MCF 10A (cell line): ENCODE data around the gene TOR4A. TPM values are rescaled to one million over a fixed set of nuclear protein-coding genes. Genes with fewer than 3 reads are reported as not detected.
A peak's percentile ranks its signal among the peaks of the same experiment; 100 is the strongest.

Source experiments
- BruUV-seq: library from RNA; stranded (reverse); fragments of 400-500 nt; replicated peaks from 2 replicates; lab custom pipeline; 2021; lab: Mats Ljungman, UMichigan
- CTCF ChIA-PET: fragments of 300-600 bp; sonication (Branson Sonifier 250); formaldehyde crosslinking; extraction: SDS; loops from one replicate; lab custom pipeline; 2021; ENCODE audit warnings: antibody characterized with exemption, inconsistent platforms; lab: Yijun Ruan, JAX
- POLR2A ChIA-PET: fragments of 300-600, 350-650 bp; sonication (Branson Sonifier 250); formaldehyde crosslinking; extraction: SDS; loops from one replicate; lab custom pipeline; 2020; ENCODE audit warnings: antibody characterized with exemption, inconsistent platforms; lab: Yijun Ruan, JAX
- DNase-seq: peaks from one replicate; pipeline ENCODE4 v3.0.0-alpha.2; 2018; ENCODE audit not compliant: unreplicated experiment
- H3K27ac Mint-ChIP-seq: one replicate; pipeline ENCODE4 v1.8.0; 2022; ENCODE audit warnings: mild to moderate bottlenecking, low read depth, mixed read lengths; ENCODE audit not compliant: unreplicated experiment
- H3K27me3 Mint-ChIP-seq: one replicate; pipeline ENCODE4 v1.8.0; 2022; ENCODE audit warnings: mixed read lengths; ENCODE audit not compliant: insufficient read depth, unreplicated experiment
- H3K36me3 Mint-ChIP-seq: one replicate; pipeline ENCODE4 v1.8.0; 2022; ENCODE audit warnings: mild to moderate bottlenecking, moderate library complexity, mixed read lengths; ENCODE audit not compliant: insufficient read depth, unreplicated experiment
- H3K4me1 Mint-ChIP-seq: one replicate; pipeline ENCODE4 v1.8.0; 2022; ENCODE audit warnings: mixed read lengths; ENCODE audit not compliant: insufficient read depth, unreplicated experiment
- H3K4me3 Mint-ChIP-seq: one replicate; pipeline ENCODE4 v1.8.0; 2022; ENCODE audit warnings: mild to moderate bottlenecking, moderate library complexity, mixed read lengths; ENCODE audit not compliant: unreplicated experiment
- H3K9me3 Mint-ChIP-seq: one replicate; pipeline ENCODE4 v1.8.0; 2022; ENCODE audit warnings: mixed read lengths; ENCODE audit not compliant: unreplicated experiment
- CTCF ChIP-seq: fragments of 200-600 bp; IDR thresholded peaks from one replicate; pipeline ENCODE4 v1.8.0; 2022; ENCODE audit warnings: antibody characterized with exemption, mild to moderate bottlenecking; ENCODE audit not compliant: unreplicated experiment
- intact Hi-C: fragments of 100-400 bp; cut with micrococcal nuclease; formaldehyde crosslinking; loops from 2 replicates; pipeline ENCODE4 v1.14.1; 2022
- total RNA-seq: library from RNA; stranded (reverse); gene quantifications from 2 replicates; pipeline ENCODE4 v1.2.3, GENCODE V29; 2022

Gene TOR4A
- total RNA-seq, 1 experiment from 2014 or later = 21.9 TPM

GRCh38 chr9:137310189-137311052 is 32.9 kb downstream of the TOR4A start:
- ChIA-PET POLR2A (interaction anchor here (0.7 kb wide), 1 partner anchor 176 kb away, joined by 3 read pairs; no protein-coding TSS in a partner anchor), CTCF (interaction anchor here (0.6 kb wide), 1 partner anchor 70 kb away, joined by 3 read pairs; no protein-coding TSS in a partner anchor)
- intact Hi-C loops = no loop called here
- H3K4me1 Mint-ChIP-seq = no peaks in the 10 kb centered on the region
- DNase-seq = peak; percentile 88
- peaks cover 7% of the 10 kb centered on the region for H3K36me3 Mint-ChIP-seq
- no peak overlapping the region for H3K4me3 Mint-ChIP-seq
- no peak overlapping the region for H3K27ac Mint-ChIP-seq
- no peak for TF ChIP-seq CTCF
- H3K9me3 Mint-ChIP-seq = no peaks in the 10 kb centered on the region
- H3K27me3 Mint-ChIP-seq = no peaks in the 10 kb centered on the region
- BruUV-seq = no TSS peak

DNA sequence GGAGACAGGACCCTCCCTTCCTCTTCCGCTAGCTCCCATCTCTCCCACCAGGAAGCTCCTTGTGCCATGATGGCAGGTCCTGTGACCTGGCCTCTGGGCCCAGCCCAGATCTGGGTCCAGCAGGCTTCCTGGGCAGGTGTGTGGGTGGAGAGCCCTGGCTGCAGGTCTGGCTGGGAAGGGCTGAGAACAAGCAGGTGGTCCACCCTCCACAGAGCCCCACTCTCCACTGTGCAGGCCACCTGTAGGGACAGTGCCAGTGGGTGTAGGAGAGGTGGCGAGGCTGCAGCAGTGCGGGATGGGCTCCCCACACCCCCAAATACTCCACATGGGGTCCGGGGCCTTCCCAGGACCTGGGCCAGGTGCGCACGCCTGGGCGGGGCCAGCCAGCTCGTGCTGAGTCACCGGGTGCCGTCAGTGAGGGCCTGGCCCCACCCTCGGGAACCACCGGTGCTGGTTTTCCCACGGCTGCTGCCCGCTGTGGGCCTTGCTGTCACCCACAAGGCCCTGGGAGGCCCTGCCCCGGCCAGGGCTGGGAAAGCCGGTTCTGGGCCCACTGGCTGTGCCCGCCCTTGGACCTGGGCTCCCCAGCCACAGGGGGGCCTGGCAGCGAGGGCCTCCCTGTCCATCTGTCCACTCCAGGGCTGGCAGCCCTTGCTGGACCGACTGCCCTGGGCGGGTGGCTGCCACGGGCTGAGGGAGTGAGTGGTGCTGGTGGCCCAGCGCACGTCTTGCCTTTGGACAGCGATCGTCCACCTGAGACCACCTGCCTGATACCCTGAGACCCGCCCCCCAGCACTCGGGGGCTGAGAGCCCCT is 33.9 kb downstream of the TOR4A start:
- Mint-ChIP-seq H3K27ac (no peak overlapping the region), H3K9me3 (no peaks in the 10 kb centered on the region), H3K4me1 (no peaks in the 10 kb centered on the region), H3K36me3 (peaks cover 7% of the 10 kb centered on the region), H3K4me3 (no peak overlapping the region), H3K27me3 (no peaks in the 10 kb centered on the region)
- ChIA-PET CTCF (interaction anchor here (0.6 kb wide), 1 partner anchor 71 kb away, joined by 3 read pairs; no protein-coding TSS in a partner anchor), POLR2A (interaction anchor here (1.0 kb wide), 1 partner anchor 10 kb away, joined by 6 read pairs; the partner anchor contains the start of gene NRARP)
- no peak for TF ChIP-seq CTCF
- intact Hi-C loops = no loop called here
- peak; percentile 95 for DNase-seq
- BruUV-seq = no TSS peak

- TF ChIP-seq CTCF = no peak
- POLR2A ChIA-PET = interaction anchor here (0.5 to 1.0 kb wide), 2 partner anchors 10 to 112 kb away, joined by 3 to 6 read pairs; partner anchors contain the start of gene NRARP
- no peaks in the 10 kb centered on the region for H3K9me3 Mint-ChIP-seq
- intact Hi-C loops = no loop called here
- no peaks in the 10 kb centered on the region for H3K27me3 Mint-ChIP-seq
- CTCF ChIA-PET = interaction anchor here (0.5 kb wide), 1 partner anchor 242 kb away, joined by 3 read pairs; no protein-coding TSS in a partner anchor
- peak; percentile 69 for DNase-seq
- H3K36me3 Mint-ChIP-seq = peaks cover 4% of the 10 kb centered on the region
- no peaks in the 10 kb centered on the region for H3K4me1 Mint-ChIP-seq
- no peak overlapping the region for H3K27ac Mint-ChIP-seq
- BruUV-seq = no TSS peak
- H3K4me3 Mint-ChIP-seq = no peak overlapping the region
Observed at GRCh38 chr9:137311986-137312851, 34.7 kb downstream of the TOR4A start.
